Measurements from ENCODE around the gene DNAAF5. TPM values are rescaled to one million over a fixed set of nuclear protein-coding genes. Genes with fewer than 3 reads are reported as not detected.

The DNAAF5 gene
- total and polyA plus RNA-seq, 2 of the 4 experiments (the other 2 are of a cell fraction) = 12.4 to 32.6 TPM

DNA sequence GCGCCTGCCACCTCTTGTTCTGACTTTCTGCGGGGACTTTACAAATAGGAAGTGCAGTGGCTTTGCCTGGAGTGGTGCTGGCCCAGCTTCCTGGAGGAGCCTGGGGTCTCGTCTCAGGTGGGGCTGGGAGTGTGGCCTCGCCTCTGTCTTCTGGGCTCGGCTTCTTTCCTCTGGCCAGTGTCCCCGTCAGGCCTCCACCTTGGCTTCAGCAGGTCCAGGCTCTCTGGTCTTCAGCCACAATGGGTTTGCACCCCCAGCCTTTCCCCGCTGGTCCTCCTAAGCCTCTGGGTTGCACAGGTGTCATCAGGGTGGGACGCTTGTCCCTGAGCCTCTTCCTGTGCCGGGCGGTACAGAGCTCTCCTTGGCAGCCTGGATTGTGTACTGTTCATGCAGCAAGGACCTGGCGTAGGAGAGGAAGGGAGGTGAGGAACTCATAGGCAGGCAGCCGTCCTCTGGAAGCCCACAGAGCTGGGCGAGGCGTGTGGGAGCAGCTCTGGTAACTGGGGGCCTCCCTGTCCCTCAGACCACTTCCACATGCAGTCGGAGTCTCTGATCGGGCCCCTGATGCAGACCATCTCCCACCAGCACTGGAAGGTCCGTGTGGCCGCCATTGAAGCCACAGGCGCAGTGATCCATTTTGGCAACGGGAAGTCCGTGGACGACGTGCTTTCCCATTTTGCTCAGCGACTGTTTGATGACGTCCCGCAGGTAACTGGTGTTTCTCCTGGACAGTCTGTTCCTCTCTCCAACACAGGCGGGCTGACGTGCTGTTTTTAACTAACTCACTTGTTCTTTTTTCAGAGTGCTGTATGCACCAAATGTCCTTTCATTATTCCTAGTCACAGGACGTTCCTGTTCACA is 2.9 kb downstream of the DNAAF5 start (continued):
- TF ChIP-seq ELK1 (IDR thresholded peaks at IDR 0.05; ENCODE audit: borderline replicate concordance, low read depth, low read length) (no peak), POLR2A (IDR thresholded peaks at IDR 0.05; ENCODE audit: low read depth, low read length) (no peak)
